Gastrocnemius medialis (tissue), 4 donors: ENCODE measurements around the gene ANKRD40. TPM values are rescaled to one million over a fixed set of nuclear protein-coding genes. Genes with fewer than 3 reads are reported as not detected.
"Not testable (repeated sequence)": the region's sequence is repeated elsewhere in the genome, so short reads cannot be mapped to it uniquely, and the experiment has no call there.

Experiments
- ATAC-seq, 2 donors: fragments of 150-250 bp; one replicate each; pipeline ENCODE4 v1.9.1; 2016
- DNase-seq, 2 donors: peaks; one replicate each; pipeline ENCODE4 v3.0.0-alpha.2; 2019
- H3K27ac ChIP-seq, 4 donors: fragments of 200-600 bp; sonication (generic); 1 replicate in 1 of 4; 2 replicates in 3 of 4; pipeline ENCODE4 v1.5.1; 2016 to 2018; ENCODE audit warnings: mild to moderate bottlenecking in 2 of 4, moderate library complexity in 1 of 4
- H3K27me3 ChIP-seq, 3 donors: fragments of 200-600 bp; sonication (generic) in 2 of 3; 1 replicate in 1 of 3; 2 replicates in 2 of 3; pipeline versions ENCODE4 v1.5.1 to v1.6.0; 2016 to 2019; ENCODE audit warnings: mild to moderate bottlenecking in 1 of 3, moderate library complexity in 1 of 3
- H3K36me3 ChIP-seq, 2 donors: fragments of 200-600 bp; sonication (generic) in 1 of 2; one replicate each; pipeline ENCODE4 v1.5.1; 2017 to 2018
- H3K4me1 ChIP-seq, 2 donors: fragments of 200-600 bp; sonication (generic) in 1 of 2; one replicate each; pipeline ENCODE4 v1.5.1; 2016 to 2017; ENCODE audit warnings: mild to moderate bottlenecking in 2 of 2
- H3K4me3 ChIP-seq, 4 donors: fragments of 200-600 bp; sonication (generic) in 3 of 4; 1 replicate in 1 of 4; 2 replicates in 3 of 4; pipeline ENCODE4 v1.5.1; 2016 to 2019; ENCODE audit warnings: mild to moderate bottlenecking in 2 of 4
- H3K9me3 ChIP-seq, 3 donors: fragments of 200-600 bp; sonication (generic) in 2 of 3; 1 replicate in 1 of 3; 2 replicates in 2 of 3; pipeline ENCODE4 v1.5.1; 2016 to 2019
- POLR2A ChIP-seq, 2 donors: fragments of 450-650 bp; IDR thresholded peaks; one replicate each; pipeline ENCODE4 v1.6.1; 2017; ENCODE audit warnings: antibody characterized with exemption in 2 of 2, mild to moderate bottlenecking in 2 of 2, moderate library complexity in 2 of 2
- in situ Hi-C, 4 donors: fragments of 200-750 bp; cut with MboI; loops; one replicate each; pipeline versions ENCODE4 v1.15.0 to v1.8.0; 2017; ENCODE audit warnings: low sequenced_read_pairs in 4 of 4
- intact Hi-C: fragments of 100-400 bp; cut with DNase I; formaldehyde crosslinking; loops from one replicate; pipeline ENCODE4 v1.15.1; 2023; ENCODE audit warnings: low total_unique reads
- total RNA-seq, 4 donors: library from RNA; depleted of rRNA; stranded (reverse); fragments of >200 nt; gene quantifications; one replicate each; pipeline versions ENCODE4 v1.1.0 to v1.2.3, GENCODE V29; 2016
- TF ChIP-seq, protein P1 (sequence below), 5 experiments: fragments of 450-650 bp in 3 of 5; fragments of 200-600 bp in 2 of 5; sonication (generic) in 2 of 5; IDR thresholded peaks in 4 of 5; conservative IDR thresholded peaks in 1 of 5; 1 replicate in 4 of 5; 2 replicates in 1 of 5; pipeline ENCODE4 v1.5.1; 2016 to 2019; ENCODE audit warnings: antibody characterized with exemption in 5 of 5, mild to moderate bottlenecking in 3 of 5, moderate library complexity in 3 of 5

ANKRD40 gene
- total RNA-seq, 4 donors from 2014 or later, result 97.3 to 135 (median 112) TPM

DNA sequence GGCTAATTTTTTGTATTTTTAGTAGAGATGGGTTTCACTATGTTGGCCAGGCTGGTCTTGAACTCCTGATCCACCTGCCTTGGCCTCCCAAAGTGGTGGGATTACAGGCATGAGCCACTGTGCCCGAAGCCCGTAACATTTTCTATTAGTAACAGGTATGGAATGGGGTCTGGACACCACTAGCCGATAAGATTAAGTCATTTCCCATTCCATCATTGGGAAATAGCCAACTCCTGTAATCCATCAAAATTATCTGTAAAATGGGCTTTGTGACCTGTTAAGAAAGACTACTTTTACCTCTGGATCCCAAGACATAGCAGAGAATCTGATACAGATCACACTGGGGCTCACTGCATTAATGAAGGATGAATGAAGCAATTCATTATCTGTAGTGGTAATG lies 7.8 kb upstream of the ANKRD40 start:
- Histone ChIP-seq H3K4me3 (no peak overlapping the region), H3K36me3 (no peaks in the 10 kb centered on the region), H3K4me1 (peaks cover 0 to 1% of the 10 kb centered on the region in 2 donors), H3K27me3 (no peaks in the 10 kb centered on the region), H3K27ac (no peak overlapping the region), H3K9me3 (no peaks in the 10 kb centered on the region)
- TF ChIP-seq POLR2A (IDR thresholded peaks at IDR 0.05), result no peak
- TF ChIP-seq, protein P1, sequence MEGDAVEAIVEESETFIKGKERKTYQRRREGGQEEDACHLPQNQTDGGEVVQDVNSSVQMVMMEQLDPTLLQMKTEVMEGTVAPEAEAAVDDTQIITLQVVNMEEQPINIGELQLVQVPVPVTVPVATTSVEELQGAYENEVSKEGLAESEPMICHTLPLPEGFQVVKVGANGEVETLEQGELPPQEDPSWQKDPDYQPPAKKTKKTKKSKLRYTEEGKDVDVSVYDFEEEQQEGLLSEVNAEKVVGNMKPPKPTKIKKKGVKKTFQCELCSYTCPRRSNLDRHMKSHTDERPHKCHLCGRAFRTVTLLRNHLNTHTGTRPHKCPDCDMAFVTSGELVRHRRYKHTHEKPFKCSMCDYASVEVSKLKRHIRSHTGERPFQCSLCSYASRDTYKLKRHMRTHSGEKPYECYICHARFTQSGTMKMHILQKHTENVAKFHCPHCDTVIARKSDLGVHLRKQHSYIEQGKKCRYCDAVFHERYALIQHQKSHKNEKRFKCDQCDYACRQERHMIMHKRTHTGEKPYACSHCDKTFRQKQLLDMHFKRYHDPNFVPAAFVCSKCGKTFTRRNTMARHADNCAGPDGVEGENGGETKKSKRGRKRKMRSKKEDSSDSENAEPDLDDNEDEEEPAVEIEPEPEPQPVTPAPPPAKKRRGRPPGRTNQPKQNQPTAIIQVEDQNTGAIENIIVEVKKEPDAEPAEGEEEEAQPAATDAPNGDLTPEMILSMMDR (IDR thresholded peaks at IDR 0.05 in 4 of 5, conservative IDR thresholded peaks at IDR 0.05 in 1 of 5), result no peak
- intact Hi-C loops, result loop anchor here (5.0 kb wide), 1 partner anchor 928 kb away; the partner anchor contains the start of gene KAT7
- ATAC-seq, result no peak
- no peak for DNase-seq
- in situ Hi-C loops, result loop anchor here in 1 of 4 donors (25.0 kb wide), 1 partner anchor 928 kb away; the partner anchor contains the start of gene KAT7

DNA sequence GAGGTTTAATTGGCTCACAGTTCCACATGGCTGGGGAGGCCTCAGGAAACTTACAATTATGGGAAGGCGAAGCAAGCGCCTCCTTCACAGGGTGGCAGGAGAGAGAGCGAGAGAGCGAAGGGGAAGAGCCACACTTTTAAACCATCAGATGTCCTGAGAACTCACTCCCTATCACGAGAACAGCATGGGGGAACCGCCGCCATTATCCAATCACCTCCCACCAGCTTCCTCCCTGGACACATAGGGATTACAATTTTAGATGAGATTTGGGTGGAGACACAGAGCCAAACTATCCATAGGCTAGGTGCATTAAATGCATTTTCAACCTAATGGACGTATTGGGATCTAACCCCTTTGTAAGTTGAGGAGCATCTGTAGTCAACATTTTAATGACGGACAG lies 4.9 kb upstream of the ANKRD40 start:
- ATAC-seq (no peak), DNase-seq (no peak)
- Histone ChIP-seq H3K9me3 (no peaks in the 10 kb centered on the region), H3K4me3 (no peak overlapping the region), H3K27ac (no peak overlapping the region), H3K27me3 (no peaks in the 10 kb centered on the region), H3K4me1 (peaks cover 16 to 18% of the 10 kb centered on the region in 2 donors), H3K36me3 (no peaks in the 10 kb centered on the region)
- in situ Hi-C loops (loop anchor here in 1 of 4 donors (25.0 kb wide), 1 partner anchor 925 kb away; the partner anchor contains the start of gene KAT7), intact Hi-C loops (no loop called here)
- no peak for TF ChIP-seq POLR2A (IDR thresholded peaks at IDR 0.05)
- TF ChIP-seq, protein P1 (IDR thresholded peaks at IDR 0.05 in 4 of 5, conservative IDR thresholded peaks at IDR 0.05 in 1 of 5), result no peak

DNA sequence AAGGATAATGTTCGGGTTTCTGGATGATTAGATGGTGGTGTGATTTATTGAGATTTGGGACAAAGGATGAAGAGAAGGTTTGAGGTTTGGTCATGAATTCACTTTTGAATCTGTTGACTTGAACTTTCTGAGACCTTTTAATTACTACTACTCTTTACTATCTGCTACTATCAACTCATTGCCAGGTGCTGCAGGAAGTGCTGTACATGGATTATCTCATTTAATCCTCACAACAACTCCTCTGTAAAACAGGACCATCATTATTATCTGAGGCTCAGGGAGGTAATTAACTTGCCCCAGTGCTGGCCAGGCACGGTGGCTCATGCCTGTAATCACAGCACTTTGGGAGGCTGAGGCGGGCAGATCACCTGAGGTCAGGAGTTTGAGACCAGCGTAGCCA lies 2.9 kb upstream of the ANKRD40 start:
- ATAC-seq (no peak), DNase-seq (no peak)
- H3K4me3 ChIP-seq, result no peak overlapping the region
- H3K27me3 ChIP-seq, result no peaks in the 10 kb centered on the region
- intact Hi-C loops (no loop called here), in situ Hi-C loops (loop anchor here in 1 of 4 donors (25.0 kb wide), 1 partner anchor 923 kb away; the partner anchor contains the start of gene KAT7)
- no peak overlapping the region for H3K27ac ChIP-seq
- no peak for TF ChIP-seq POLR2A (IDR thresholded peaks at IDR 0.05)
- TF ChIP-seq, protein P1 (IDR thresholded peaks at IDR 0.05 in 4 of 5, conservative IDR thresholded peaks at IDR 0.05 in 1 of 5), result no peak
- H3K36me3 ChIP-seq, result no peaks in the 10 kb centered on the region
- H3K9me3 ChIP-seq, result no peaks in the 10 kb centered on the region
- H3K4me1 ChIP-seq, result peaks cover 28 to 30% of the 10 kb centered on the region in 2 donors

DNA sequence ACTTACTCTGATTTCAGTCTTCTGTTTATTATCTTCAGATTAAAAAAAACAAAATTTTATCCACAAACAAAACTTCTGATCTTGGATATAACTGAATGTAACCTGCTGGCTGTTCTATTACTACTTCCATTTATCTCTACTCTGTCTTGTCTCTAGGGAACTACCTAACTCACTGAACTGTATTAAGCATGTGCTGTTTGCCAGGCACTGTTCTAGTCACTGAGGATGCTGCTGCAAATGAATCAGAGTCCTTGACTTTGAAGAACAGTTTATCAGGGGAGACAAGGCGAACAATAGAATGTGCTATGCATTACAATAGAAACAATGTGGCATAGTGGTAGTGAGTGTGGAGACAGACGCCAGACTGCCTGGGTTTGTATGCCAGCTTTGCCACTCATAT lies 2.3 kb upstream of the ANKRD40 start:
- no peaks in the 10 kb centered on the region for H3K9me3 ChIP-seq
- no peak for DNase-seq
- peaks cover 28 to 34% of the 10 kb centered on the region in 2 donors for H3K4me1 ChIP-seq
- H3K27me3 ChIP-seq, result no peaks in the 10 kb centered on the region
- in situ Hi-C loops (loop anchor here in 1 of 4 donors (25.0 kb wide), 1 partner anchor 923 kb away; the partner anchor contains the start of gene KAT7), intact Hi-C loops (no loop called here)
- no peak for TF ChIP-seq POLR2A (IDR thresholded peaks at IDR 0.05)
- no peak for ATAC-seq
- H3K27ac ChIP-seq, result peak overlapping the region in 2 of 4 donors; percentile 90 to 95
- H3K36me3 ChIP-seq, result no peaks in the 10 kb centered on the region
- no peak overlapping the region for H3K4me3 ChIP-seq

DNA sequence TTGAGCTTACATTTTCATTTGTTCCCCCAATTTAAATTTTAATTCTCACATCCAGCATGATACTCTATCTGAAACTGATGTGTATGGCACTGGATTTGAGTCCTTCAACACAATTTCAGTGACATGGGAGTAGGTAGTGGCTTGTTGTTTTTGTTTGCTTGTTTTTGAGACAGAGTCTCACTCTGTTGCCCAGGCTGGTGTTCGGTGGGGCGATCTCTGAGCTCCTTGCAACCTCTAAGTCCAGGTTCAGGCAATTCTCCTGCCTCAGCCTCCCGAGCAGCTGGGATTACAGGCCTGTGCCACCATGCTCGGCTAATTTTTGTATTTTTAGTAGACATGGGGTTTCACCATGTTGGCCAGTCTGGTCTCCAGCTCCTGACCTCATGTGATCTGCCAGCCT lies 1.3 kb upstream of the ANKRD40 start:
- intact Hi-C loops, result loop anchor here (5.0 to 10.0 kb wide), 4 partner anchors 167 to 1517 kb away; no protein-coding TSS in a partner anchor
- H3K4me1 ChIP-seq, result peaks cover 28 to 34% of the 10 kb centered on the region in 2 donors

More for the DNA sequence above, 1.3 kb upstream of the ANKRD40 start:
- in situ Hi-C loops, result loop anchor here in 1 of 4 donors (10.0 to 25.0 kb wide), 2 partner anchors 224 to 922 kb away; partner anchors contain the start of gene KAT7
- not testable (repeated sequence) for H3K9me3 ChIP-seq, ATAC-seq, H3K4me3 ChIP-seq, H3K27me3 ChIP-seq, H3K36me3 ChIP-seq, DNase-seq
- H3K27ac ChIP-seq, result peak overlapping the region; percentile 90 to 97 (median 96)
